GM12878 (cell line): ENCODE data around the gene BPI. TPM values are rescaled to one million over a fixed set of nuclear protein-coding genes. Genes with fewer than 3 reads are reported as not detected.

Experiments
- ATAC-seq: fragments of 200-7000 bp; cut with Tn5 transposase; 3 replicates; pipeline ENCODE4 v1.9.1; 2020; ENCODE audit warnings: mild to moderate bottlenecking, moderate library complexity
- BruUV-seq: library from RNA; stranded (reverse); fragments of 400-500 nt; replicated peaks from 2 replicates; lab custom pipeline; 2021; lab: Mats Ljungman, UMichigan
- CTCF ChIA-PET: fragments of 300-600 bp; sonication (Branson Sonifier 250); formaldehyde crosslinking; extraction: SDS; loops from one replicate; lab custom pipeline; 2021; ENCODE audit warnings: inconsistent platforms; lab: Yijun Ruan, JAX
- POLR2A ChIA-PET: fragments of 350-600 bp; formaldehyde crosslinking; extraction: SDS; loops from one replicate; lab custom pipeline; 2021; ENCODE audit warnings: inconsistent platforms; lab: Charles Lee
- RAD21 ChIA-PET: fragments of 300-600 bp; sonication (Branson Sonifier 250); formaldehyde crosslinking; loops from one replicate; lab custom pipeline; 2023; ENCODE audit warnings: antibody characterized with exemption; ENCODE audit not compliant: unreplicated experiment; lab: Charles Lee
- SMC1A ChIA-PET: fragments of 300-600 bp; sonication (Branson Sonifier 250); formaldehyde crosslinking; loops from one replicate; lab custom pipeline; 2023; ENCODE audit not compliant: unreplicated experiment, uncharacterized antibody; lab: Charles Lee
- DNase-seq: peaks from one replicate; pipeline ENCODE4 v3.0.0-alpha.2; 2011; ENCODE audit warnings: low read depth, low spot score
- FAIRE-seq: peaks from 3 replicates; lab custom pipeline; 2011; peaks lifted over from hg19 to GRCh38; lab: Jason Lieb, UNC
- H2AFZ ChIP-seq: 2 replicates; pipeline ENCODE4 v1.6.0; 2011; ENCODE audit warnings: low read depth, low read length, control low read depth; ENCODE audit not compliant: control insufficient read depth
- H3K27ac ChIP-seq: 2 replicates; pipeline ENCODE4 v1.5.1; 2011; ENCODE audit warnings: control low read depth; ENCODE audit not compliant: control insufficient read depth, insufficient read depth
- H3K27me3 ChIP-seq, 2 experiments: replicated peaks in 1 of 2; 2 replicates each; pipeline versions ENCODE4 v1.6.0 to v1.6.1; 2011; ENCODE audit warnings: low read length in 1 of 2; ENCODE audit not compliant: control insufficient read depth in 2 of 2, insufficient read depth in 2 of 2
- H3K36me3 ChIP-seq, 2 experiments: 2 replicates each; pipeline ENCODE4 v1.5.1; 2011; ENCODE audit warnings: low read length in 1 of 2; ENCODE audit not compliant: control insufficient read depth in 2 of 2, insufficient read depth in 2 of 2
- H3K4me1 ChIP-seq: 2 replicates; pipeline ENCODE4 v1.6.1; 2011; ENCODE audit warnings: mild to moderate bottlenecking, low read length, moderate library complexity, mixed read lengths; ENCODE audit not compliant: control insufficient read depth, insufficient read depth
- H3K4me2 ChIP-seq: 2 replicates; pipeline ENCODE4 v1.6.0; 2011; ENCODE audit warnings: control low read depth; ENCODE audit not compliant: control insufficient read depth, insufficient read depth
- H3K4me3 ChIP-seq: fragments of 200-600 bp; sonication (generic); 2 replicates; pipeline ENCODE4 v1.5.1; 2016
- H3K79me2 ChIP-seq: 2 replicates; pipeline ENCODE4 v1.6.0; 2011; ENCODE audit warnings: low read length; ENCODE audit not compliant: control insufficient read depth, insufficient read depth
- H3K9ac ChIP-seq: 2 replicates; pipeline ENCODE4 v1.8.0; 2011; ENCODE audit warnings: low read length, control low read depth, mixed read lengths; ENCODE audit not compliant: control insufficient read depth, insufficient read depth
- H3K9me3 ChIP-seq: replicated peaks from 3 replicates; pipeline ENCODE4 v1.5.1; 2011; ENCODE audit warnings: mild to moderate bottlenecking, low read length; ENCODE audit not compliant: control insufficient read depth, insufficient read depth
- H4K20me1 ChIP-seq: 2 replicates; pipeline ENCODE4 v1.6.0; 2011; ENCODE audit not compliant: control insufficient read depth, insufficient read depth
- RAD21 ChIP-seq: IDR thresholded peaks from 2 replicates; pipeline ENCODE4 v1.6.1; 2011; ENCODE audit warnings: mild to moderate bottlenecking, low read depth, low read length, moderate library complexity; ENCODE audit not compliant: insufficient read depth
- RELA ChIP-seq: fragments of 450-650 bp; IDR thresholded peaks from 2 replicates; pipeline ENCODE4 v1.8.0; 2014; ENCODE audit warnings: borderline replicate concordance; ENCODE audit not compliant: partially characterized antibody
- STAT1 ChIP-seq: fragments of 450-650 bp; conservative IDR thresholded peaks from 2 replicates; pipeline ENCODE4 v1.6.1; 2014; ENCODE audit warnings: antibody characterized with exemption, mild to moderate bottlenecking
- ZBTB4 ChIP-seq: fragments of 450-650 bp; formaldehyde crosslinking; IDR thresholded peaks from 2 replicates; pipeline ENCODE4 v1.4.0; 2022; ENCODE audit warnings: mild to moderate bottlenecking, moderate library complexity
- ZNF207 ChIP-seq: fragments of 450-650 bp; IDR thresholded peaks from 2 replicates; pipeline ENCODE4 v1.6.1; 2014; ENCODE audit warnings: antibody characterized with exemption, mild to moderate bottlenecking, borderline replicate concordance
- WGBS: methylation state at CpG from one replicate; pipeline ENCODE4 v1.1.6; 2016; ENCODE audit warnings: low lambda C conversion rate; ENCODE audit not compliant: insufficient replicate concordance, insufficient coverage; ENCODE audit errors: missing lambda C conversion rate; 5-methylcytosine and 5-hydroxymethylcytosine counted together
- in situ Hi-C: fragments of 300-500 bp; cut with MboI; formaldehyde crosslinking; loops from 9 replicates; pipeline ENCODE4 v1.14.3; 2018; ENCODE audit warnings: mixed read lengths
- intact Hi-C: fragments of 100-400 bp; cut with micrococcal nuclease; formaldehyde crosslinking; loops from one replicate; pipeline ENCODE4 v1.14.2; 2022; ENCODE audit not compliant: unreplicated experiment
- polyA plus RNA-seq, 11 experiments: library from polyadenylated mRNA; depleted of rRNA in 4 of 11; unstranded in 6 of 11; stranded (reverse) in 5 of 11; fragments of >200 nt; fragmentation: Nextera tagmentation in 4 of 11; fragmentation: Illumina TruSeq in 1 of 11; extraction: Ambion mirVana in 4 of 11; extraction: Trizol in 1 of 11; gene quantifications; 1 replicate in 1 of 11; 2 replicates in 10 of 11; pipeline versions ENCODE4 v1.2.1 to v1.2.3, GENCODE V29; 2011 to 2016; ENCODE audit warnings: inconsistent platforms in 2 of 11, missing spikeins in 2 of 11, low read depth in 1 of 11
- total RNA-seq, 4 experiments: library from RNA; depleted of rRNA in 3 of 4; stranded (reverse); fragments of >200 nt in 3 of 4; fragmentation: Illumina TruSeq in 1 of 4; extraction: Trizol in 1 of 4; gene quantifications; 2 replicates each; pipeline versions ENCODE4 v1.2.1 to v1.2.3, GENCODE V29; 2013 to 2021

BPI gene
- total and polyA plus RNA-seq, 10 of the 15 experiments (the other 5 are each of a cell fraction or from before 2014, with no cell fraction given) = not detected

- TF ChIP-seq ZBTB4 (CRISPR knock-in tag) = no peak
- TF ChIP-seq STAT1 = no peak
- TF ChIP-seq RELA = no peak
- TF ChIP-seq RAD21 = no peak
Measured at GRCh38 chr20:38306379-38306778, 2.4 kb downstream of the BPI start (continued).

GRCh38 chr20:38307371-38308046 lies 3.6 kb downstream of the BPI start:
- SMC1A ChIA-PET = no interaction called here
- Histone ChIP-seq H3K9ac (no peak overlapping the region), H3K36me3 (no peaks in the 10 kb centered on the region), H3K27me3 (peaks cover 9 to 22% of the 10 kb centered on the region in 2 experiments), H3K4me1 (no peaks in the 10 kb centered on the region; the same call in 1 of the 2 replicates), H3K79me2 (no peaks in the 10 kb centered on the region), H4K20me1 (no peaks in the 10 kb centered on the region), H3K4me3 (no peak overlapping the region), H3K9me3 (no peaks in the 10 kb centered on the region), H3K4me2 (no peak overlapping the region), H3K27ac (no peak overlapping the region), H2AFZ (no peak overlapping the region)
- DNase-seq = no peak
- CTCF ChIA-PET = no interaction called here
- 16% methylated on average over 8 of the region's 8 CpGs for WGBS
- TF ChIP-seq ZNF207 = no peak
- RAD21 ChIA-PET = no interaction called here
- intact Hi-C loops = no loop called here
- ATAC-seq = no peak
- FAIRE-seq = no peak
- POLR2A ChIA-PET = no interaction called here
- BruUV-seq = no TSS peak
- in situ Hi-C loops = no loop called here
